ENCODE results near the gene DDC. TPM values are rescaled to one million over a fixed set of nuclear protein-coding genes. Genes with fewer than 3 reads are reported as not detected.

Gene DDC
- total RNA-seq, 2 donors from 2014 or later = 0.85 TPM; not detected in 1

GRCh38 chr7:50497968-50498367 is 67.2 kb downstream of the DDC start:
- no peaks in the 10 kb centered on the region for H3K27me3 ChIP-seq (replicated peaks; ENCODE audit: insufficient read depth)
- H3K4me3 ChIP-seq = no peak overlapping the region
- H3K4me1 ChIP-seq (ENCODE audit: control insufficient read depth in 1 of 2, low read depth in 2 of 2) = peaks cover 9 to 22% of the 10 kb centered on the region in 2 donors
- H3K36me3 ChIP-seq = no peaks in the 10 kb centered on the region
- TF ChIP-seq, protein P1, sequence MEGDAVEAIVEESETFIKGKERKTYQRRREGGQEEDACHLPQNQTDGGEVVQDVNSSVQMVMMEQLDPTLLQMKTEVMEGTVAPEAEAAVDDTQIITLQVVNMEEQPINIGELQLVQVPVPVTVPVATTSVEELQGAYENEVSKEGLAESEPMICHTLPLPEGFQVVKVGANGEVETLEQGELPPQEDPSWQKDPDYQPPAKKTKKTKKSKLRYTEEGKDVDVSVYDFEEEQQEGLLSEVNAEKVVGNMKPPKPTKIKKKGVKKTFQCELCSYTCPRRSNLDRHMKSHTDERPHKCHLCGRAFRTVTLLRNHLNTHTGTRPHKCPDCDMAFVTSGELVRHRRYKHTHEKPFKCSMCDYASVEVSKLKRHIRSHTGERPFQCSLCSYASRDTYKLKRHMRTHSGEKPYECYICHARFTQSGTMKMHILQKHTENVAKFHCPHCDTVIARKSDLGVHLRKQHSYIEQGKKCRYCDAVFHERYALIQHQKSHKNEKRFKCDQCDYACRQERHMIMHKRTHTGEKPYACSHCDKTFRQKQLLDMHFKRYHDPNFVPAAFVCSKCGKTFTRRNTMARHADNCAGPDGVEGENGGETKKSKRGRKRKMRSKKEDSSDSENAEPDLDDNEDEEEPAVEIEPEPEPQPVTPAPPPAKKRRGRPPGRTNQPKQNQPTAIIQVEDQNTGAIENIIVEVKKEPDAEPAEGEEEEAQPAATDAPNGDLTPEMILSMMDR (IDR thresholded peaks at IDR 0.05) = no peak
- H3K27ac ChIP-seq = no peak overlapping the region
- ATAC-seq (ENCODE audit: insufficient number of reproducible peaks, low FRiP score, low read depth) (no peak), DNase-seq (ENCODE audit: low spot score) (no peak)
- H3K9me3 ChIP-seq = no peaks in the 10 kb centered on the region

DNA sequence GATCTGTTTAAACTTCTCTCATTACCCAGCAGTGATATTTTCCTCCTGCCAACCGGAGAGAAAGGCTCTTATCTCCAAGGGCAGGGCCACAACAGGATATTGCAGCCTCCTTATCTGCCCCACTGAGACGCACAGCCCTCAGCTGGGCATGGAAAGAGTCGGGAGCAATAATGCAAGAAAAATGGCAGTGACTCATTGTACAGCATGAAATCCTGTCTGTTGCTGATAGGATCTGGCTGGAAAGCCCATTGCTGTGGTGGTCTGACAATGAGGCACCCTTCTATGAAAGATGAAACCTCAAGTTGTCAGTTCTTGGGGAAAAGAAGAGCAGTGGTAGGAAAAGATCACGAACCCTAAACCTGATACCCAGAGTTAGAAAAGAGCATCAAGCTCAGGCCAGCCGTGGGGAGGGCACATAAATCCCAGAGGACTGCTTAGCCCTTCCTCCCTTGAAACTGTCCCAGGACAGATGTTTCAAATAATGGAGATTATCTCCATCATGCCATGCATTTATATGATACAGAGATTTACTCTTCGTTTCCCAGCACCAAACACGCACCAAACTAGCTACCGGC is 68.0 kb downstream of the DDC start:
- Histone ChIP-seq H3K27me3 (replicated peaks; ENCODE audit: insufficient read depth) (no peaks in the 10 kb centered on the region), H3K4me3 (no peak overlapping the region), H3K9me3 (no peaks in the 10 kb centered on the region), H3K4me1 (ENCODE audit: control insufficient read depth in 1 of 2, low read depth in 2 of 2) (peaks cover 3 to 14% of the 10 kb centered on the region in 2 donors), H3K36me3 (no peaks in the 10 kb centered on the region), H3K27ac (no peak overlapping the region)
- ATAC-seq (ENCODE audit: insufficient number of reproducible peaks, low FRiP score, low read depth) (no peak), DNase-seq (ENCODE audit: low spot score) (no peak)
- TF ChIP-seq, protein P1 (IDR thresholded peaks at IDR 0.05) = no peak

- no peaks in the 10 kb centered on the region for H3K9me3 ChIP-seq
- H3K27ac ChIP-seq = no peak overlapping the region
- H3K27me3 ChIP-seq (replicated peaks; ENCODE audit: insufficient read depth) = no peaks in the 10 kb centered on the region
- DNase-seq (ENCODE audit: low spot score) (no peak), ATAC-seq (ENCODE audit: insufficient number of reproducible peaks, low FRiP score, low read depth) (no peak)
- TF ChIP-seq, protein P1 (IDR thresholded peaks at IDR 0.05) = no peak
- peaks cover 0 to 8% of the 10 kb centered on the region in 2 donors for H3K4me1 ChIP-seq (ENCODE audit: control insufficient read depth in 1 of 2, low read depth in 2 of 2)
- H3K36me3 ChIP-seq = no peaks in the 10 kb centered on the region
- H3K4me3 ChIP-seq = no peak overlapping the region
These were observed 68.6 kb downstream of the DDC start for GRCh38 chr7:50496569-50496968.

DNA sequence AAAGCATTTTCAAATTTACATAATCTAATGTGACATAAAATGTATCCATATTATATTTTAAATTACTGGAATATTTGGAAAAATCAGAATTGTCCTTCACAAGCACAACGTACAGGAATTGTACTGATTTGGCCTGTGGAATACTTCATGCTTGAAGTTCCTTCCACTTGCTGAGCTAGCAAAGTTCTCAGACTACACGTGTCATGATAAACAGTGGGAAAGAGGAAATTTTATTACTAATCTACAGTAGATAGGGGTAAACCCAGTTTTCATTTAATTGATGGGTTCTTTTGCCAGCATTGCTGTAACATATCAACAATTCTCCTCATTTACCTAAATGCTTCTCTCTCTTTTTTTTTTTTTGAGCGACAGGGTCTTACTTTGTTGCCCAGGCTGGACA is 69.5 kb downstream of the DDC start:
- TF ChIP-seq, protein P1 (IDR thresholded peaks at IDR 0.05) = no peak

GRCh38 chr7:50492770-50493519 is 72.3 kb downstream of the DDC start:
- DNase-seq (ENCODE audit: low spot score) (no peak), ATAC-seq (ENCODE audit: insufficient number of reproducible peaks, low FRiP score, low read depth) (no peak)

More for the DNA sequence above, 69.5 kb downstream of the DDC start:
- no peak for DNase-seq (ENCODE audit: low spot score)
- H3K27ac ChIP-seq = no peak overlapping the region
- ATAC-seq (ENCODE audit: insufficient number of reproducible peaks, low FRiP score, low read depth) = no peak
- H3K9me3 ChIP-seq = no peaks in the 10 kb centered on the region
- H3K36me3 ChIP-seq = no peaks in the 10 kb centered on the region
- no peak overlapping the region for H3K4me3 ChIP-seq
- peaks cover 0 to 4% of the 10 kb centered on the region in 2 donors for H3K4me1 ChIP-seq (ENCODE audit: control insufficient read depth in 1 of 2, low read depth in 2 of 2)
- no peaks in the 10 kb centered on the region for H3K27me3 ChIP-seq (replicated peaks; ENCODE audit: insufficient read depth)

More at GRCh38 chr7:50492770-50493519, 72.3 kb downstream of the DDC start:
- no peaks in the 10 kb centered on the region for H3K9me3 ChIP-seq
- no peaks in the 10 kb centered on the region for H3K27me3 ChIP-seq (replicated peaks; ENCODE audit: insufficient read depth)
- TF ChIP-seq, protein P1 (IDR thresholded peaks at IDR 0.05) = no peak
- no peaks in the 10 kb centered on the region for H3K4me1 ChIP-seq (ENCODE audit: control insufficient read depth in 1 of 2, low read depth in 2 of 2)
- H3K4me3 ChIP-seq = no peak overlapping the region
- H3K27ac ChIP-seq = no peak overlapping the region
- H3K36me3 ChIP-seq = no peaks in the 10 kb centered on the region

All from thoracic aorta (tissue), 2 donors.